A172 (cell line): ENCODE results near the gene AKT1S1. TPM values are rescaled to one million over a fixed set of nuclear protein-coding genes. Genes with fewer than 3 reads are reported as not detected.

Experiments
- DNase-seq: peaks from one replicate; pipeline ENCODE4 v3.0.0-alpha.2; 2015; ENCODE audit warnings: low spot score
- total RNA-seq: library from RNA; depleted of rRNA; stranded (reverse); fragments of >200 nt; shearing (Covaris generic); gene quantifications from 2 replicates; pipeline ENCODE4 v1.2.3, GENCODE V29; 2014

AKT1S1 gene
- total RNA-seq, 1 experiment from 2014 or later, result 22.7 TPM

- DNase-seq, result no peak
Observed at GRCh38 chr19:49854378-49855263, 22.5 kb downstream of the AKT1S1 start.

GRCh38 chr19:49853852-49854377 is 23.2 kb downstream of the AKT1S1 start:
- DNase-seq, result no peak

GRCh38 chr19:49852631-49853126 is 24.5 kb downstream of the AKT1S1 start:
- no peak for DNase-seq

DNA sequence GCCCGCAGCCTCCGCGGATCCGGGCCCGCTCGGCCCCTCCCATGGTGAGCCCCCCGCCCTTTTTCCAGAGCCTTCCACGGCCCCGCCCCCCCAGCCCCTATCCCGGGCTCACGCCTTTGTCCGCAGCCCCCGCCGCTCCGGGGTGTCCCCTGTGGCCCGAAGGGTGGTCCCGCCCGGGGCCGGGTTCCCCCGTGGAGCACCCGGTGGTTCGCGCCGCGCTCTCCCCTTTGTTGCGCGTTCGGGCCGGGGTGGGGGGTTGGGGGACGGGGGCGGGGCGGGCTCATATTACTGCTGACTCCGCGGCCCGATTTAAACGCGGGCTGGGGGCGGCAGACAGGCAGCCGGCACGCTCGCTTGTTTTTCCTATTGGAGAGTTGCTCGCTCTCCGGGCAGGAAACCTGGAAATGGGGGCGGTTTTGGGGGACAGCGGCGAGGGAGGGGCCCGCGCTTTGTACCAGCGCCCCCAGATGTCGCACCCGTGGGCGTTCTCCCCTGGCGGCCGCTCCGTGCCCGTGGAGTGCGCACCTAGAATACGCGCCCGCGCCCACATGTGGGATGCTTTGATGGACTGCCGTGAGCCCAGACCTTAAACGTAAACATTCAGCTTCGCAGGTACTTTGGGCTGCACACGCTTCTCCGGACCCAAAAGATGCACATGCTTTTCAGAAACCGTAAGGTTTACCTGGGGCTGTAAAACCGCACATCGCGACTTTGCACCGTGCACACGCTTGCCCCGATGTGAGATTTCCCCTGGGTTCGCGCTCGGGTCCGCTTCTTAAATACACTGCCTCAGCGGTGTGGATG is 25.5 kb downstream of the AKT1S1 start:
- DNase-seq, result no peak

DNA sequence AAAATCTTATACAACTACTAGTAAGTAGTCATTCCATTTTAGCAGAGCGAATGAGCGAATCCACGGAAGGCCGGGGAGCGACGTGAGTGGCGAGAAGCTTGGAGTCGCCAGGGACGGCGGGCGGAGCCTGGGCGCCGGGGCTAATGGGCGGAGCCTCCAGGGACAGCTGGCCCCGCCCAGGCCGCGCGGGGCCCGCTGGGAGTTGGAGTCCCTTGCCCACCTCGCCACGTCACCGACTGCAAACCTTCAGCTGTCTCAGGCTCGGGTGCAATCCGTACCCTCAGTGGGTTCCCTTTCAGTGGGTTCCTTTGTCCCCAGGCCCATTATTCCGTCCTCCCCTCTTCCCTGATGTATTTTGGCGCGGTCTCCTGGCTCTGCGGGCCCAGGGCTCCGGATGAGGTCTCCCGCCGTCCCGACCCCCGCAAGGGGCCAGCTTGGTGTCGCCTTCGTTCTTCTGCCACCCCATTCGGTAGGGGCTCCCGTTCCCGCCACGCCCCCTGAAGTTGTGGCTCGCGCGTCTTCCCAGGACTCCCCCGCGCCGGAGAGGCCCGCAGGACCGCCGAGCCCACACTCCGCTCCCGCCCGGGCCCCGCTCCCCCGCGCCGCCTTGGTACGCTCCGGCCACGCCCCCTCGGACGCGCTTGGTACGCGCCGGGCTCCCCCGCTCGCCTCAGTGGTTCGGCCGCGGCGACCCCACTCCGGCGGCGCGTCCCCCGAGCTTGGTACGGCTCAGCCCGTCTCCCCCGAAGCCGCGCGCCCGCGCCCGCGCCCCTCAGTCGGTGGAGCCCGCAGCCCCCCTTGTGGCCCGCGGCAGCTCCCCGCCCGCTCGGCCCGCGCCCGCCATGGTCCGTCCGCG is 26.4 kb downstream of the AKT1S1 start, which contains the start of gene PTOV1:
Gene PTOV1 (plus strand): TSS at position 673 of the 856 bp plus-strand sequence.
- peak; percentile 86 for DNase-seq

GRCh38 chr19:49850221-49850486 is 27.0 kb downstream of the AKT1S1 start:
- no peak for DNase-seq

GRCh38 chr19:49849433-49850220 is 27.5 kb downstream of the AKT1S1 start:
- DNase-seq, result no peak

DNA sequence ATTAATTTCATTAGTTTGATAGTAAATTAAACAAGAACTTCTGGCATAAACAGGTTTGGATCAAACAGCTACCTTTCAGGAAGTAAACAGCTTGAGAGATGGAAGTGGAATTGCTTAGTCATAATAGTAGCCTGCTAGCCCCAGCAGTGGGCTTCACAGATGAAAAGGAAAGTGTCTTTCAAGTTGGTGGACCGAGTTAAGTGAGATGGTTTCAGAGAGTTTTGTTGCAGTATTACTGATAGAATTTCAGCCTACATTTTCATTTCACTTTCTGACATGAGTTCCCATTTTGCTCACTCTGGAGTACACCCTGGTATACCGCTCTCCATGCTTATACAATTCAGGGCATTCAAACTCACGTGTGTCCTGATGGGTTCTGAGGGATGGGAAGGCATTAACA is 28.2 kb downstream of the AKT1S1 start:
- no peak for DNase-seq

DNA sequence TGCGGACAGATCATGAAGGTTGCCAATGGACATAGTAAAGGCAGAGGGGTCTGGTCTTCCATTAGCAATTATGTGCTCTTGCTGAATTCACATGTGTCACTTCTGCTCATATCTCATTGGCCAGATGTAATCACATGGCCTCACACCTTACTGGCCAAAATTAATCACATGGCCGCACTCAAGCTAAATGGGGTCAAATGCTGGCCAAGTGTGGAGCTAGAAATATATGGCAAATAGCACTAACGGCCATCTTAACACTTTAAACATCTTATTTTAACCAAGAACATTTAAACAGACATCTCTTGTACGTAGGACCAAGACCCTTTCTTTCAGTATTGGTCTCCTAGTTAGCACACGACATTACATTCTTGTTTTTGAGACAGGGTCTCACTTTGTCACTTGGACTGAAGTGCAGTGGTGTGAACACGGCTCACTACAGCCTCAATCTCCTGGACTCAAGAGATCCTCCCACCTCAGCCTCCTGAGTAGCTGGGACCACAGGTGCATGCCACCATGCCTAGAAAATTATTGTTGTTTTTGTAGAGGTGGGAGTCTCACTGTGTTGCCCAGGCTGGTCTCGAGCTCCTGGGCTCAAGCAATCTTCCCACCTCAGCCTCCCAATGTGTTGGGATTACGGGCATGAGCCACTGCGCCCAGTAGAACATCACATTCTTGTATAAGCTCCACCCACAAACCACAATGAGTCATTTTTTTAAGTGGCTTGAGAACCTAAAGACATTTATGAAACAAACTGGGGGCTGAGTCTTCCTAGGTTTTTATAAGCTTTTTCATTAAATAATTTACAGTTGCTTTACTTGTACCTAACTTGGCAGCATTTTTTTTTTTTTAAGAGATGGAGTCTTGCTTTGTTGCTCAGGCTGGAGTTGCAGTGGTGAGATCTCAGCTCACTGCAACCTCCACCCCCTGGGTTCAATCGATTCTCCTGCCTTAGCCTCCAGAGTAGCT is 29.1 kb downstream of the AKT1S1 start:
- peak; percentile 94 for DNase-seq

DNA sequence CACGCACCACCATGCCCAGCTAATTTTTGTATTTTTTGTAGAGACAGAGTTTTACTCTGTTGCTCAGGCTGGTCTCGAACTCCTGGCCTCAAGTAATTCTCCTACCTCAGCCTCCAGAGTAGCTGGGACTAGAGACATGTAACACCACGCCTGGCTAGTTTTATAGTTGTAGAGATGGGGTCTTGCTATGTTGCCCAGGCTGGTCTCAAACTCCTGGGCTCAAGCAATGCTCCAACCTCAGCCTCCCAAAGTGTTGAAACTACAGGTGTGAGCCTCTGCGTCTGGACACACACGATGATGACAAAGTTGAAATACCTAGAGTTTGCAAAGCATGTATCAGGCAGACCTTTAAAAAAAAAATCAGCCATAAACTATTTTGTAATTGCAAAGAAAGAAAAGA is 30.7 kb downstream of the AKT1S1 start:
- no peak for DNase-seq

DNA sequence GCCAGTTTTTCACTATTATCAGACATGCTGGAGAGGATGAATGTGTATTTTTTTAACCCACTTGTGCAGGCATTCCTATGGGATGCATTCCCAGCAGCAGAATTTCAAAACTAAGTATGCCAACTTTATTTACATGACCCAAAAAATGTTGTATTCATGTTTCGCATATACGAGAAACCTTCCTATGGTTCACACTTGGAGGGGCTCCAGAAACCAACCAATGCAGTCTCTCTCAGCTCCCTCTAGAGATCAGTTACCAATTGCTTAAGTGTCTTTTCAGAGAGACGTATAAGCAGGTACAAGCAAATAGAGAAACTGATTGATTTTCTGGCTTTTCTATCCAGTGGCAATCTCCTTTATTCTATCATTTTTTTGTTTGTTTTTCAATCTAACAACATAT is 31.7 kb downstream of the AKT1S1 start:
- no peak for DNase-seq

- DNase-seq, result no peak
Observed at GRCh38 chr19:49844138-49845095, 32.7 kb downstream of the AKT1S1 start.

DNA sequence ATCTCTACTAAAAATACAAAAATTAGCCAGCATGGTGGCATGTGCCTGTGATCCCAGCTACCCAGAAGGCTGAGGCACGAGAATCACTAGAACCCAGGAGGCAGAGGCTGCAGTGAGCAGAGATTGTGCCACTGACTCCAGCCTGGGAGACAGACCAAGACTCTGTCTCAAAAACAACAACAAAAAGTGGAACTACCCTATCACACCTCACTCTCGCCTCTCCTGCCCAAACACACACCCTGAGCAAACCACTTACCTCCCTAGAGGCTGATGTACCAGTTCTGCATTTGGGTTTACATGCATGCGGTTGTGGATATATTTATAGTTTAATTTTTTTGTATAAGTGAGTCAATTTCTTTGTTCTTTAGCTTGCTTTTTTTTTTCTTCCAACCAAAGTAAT is 33.9 kb downstream of the AKT1S1 start:
- no peak for DNase-seq

GRCh38 chr19:49840736-49841249 is 36.4 kb downstream of the AKT1S1 start:
- no peak for DNase-seq

DNA sequence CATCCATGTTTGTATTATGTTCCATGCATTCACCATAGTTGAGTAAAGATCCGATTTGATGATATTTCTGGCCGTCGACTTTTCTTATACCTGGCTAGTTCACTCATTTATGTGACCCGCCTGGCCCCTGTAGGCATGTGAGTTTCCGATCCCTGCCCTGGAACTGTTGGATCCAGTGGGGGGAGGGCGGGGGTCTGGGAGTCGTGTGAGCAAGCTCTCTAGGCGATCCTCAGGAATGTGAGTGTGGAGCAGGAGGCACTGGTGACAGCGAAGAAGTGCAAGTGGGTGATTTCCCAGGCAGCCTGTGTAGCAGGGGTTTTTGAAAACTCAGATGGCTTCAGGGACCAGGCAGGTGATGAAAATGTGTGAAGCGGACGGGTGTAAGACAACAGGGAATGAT is 36.8 kb downstream of the AKT1S1 start:
- DNase-seq, result no peak

GRCh38 chr19:49839713-49840112 is 37.4 kb downstream of the AKT1S1 start:
- DNase-seq, result no peak

GRCh38 chr19:49838885-49839588 is 38.1 kb downstream of the AKT1S1 start:
- DNase-seq, result no peak

- DNase-seq, result no peak
Observed at GRCh38 chr19:49837425-49837824, 39.7 kb downstream of the AKT1S1 start.
